RWPE1 (cell line): ENCODE results near the gene CDNF.

ENCODE experiments used
- CTCF ChIA-PET: fragments of 350-600 bp; sonication (Branson Sonifier 250); formaldehyde crosslinking; extraction: SDS; loops from one replicate; lab custom pipeline; 2021; lab: Yijun Ruan, JAX
- POLR2A ChIA-PET: fragments of 400-600 bp; formaldehyde crosslinking; extraction: SDS; loops from one replicate; lab custom pipeline; 2020; ENCODE audit warnings: antibody characterized with exemption; ENCODE audit not compliant: low non-redundant PET; lab: Yijun Ruan, JAX
- DNase-seq: peaks from one replicate; pipeline ENCODE4 v3.0.0; 2012; ENCODE audit warnings: low spot score
- H3K27ac ChIP-seq: fragments of 450-650 bp; 2 replicates; pipeline ENCODE4 v1.5.1; 2017
- TF ChIP-seq, protein P1 (sequence below): fragments of 450-650 bp; conservative IDR thresholded peaks from 2 replicates; pipeline ENCODE4 v1.5.1; 2017; ENCODE audit warnings: low read depth, mild to moderate bottlenecking

CDNF gene

DNA sequence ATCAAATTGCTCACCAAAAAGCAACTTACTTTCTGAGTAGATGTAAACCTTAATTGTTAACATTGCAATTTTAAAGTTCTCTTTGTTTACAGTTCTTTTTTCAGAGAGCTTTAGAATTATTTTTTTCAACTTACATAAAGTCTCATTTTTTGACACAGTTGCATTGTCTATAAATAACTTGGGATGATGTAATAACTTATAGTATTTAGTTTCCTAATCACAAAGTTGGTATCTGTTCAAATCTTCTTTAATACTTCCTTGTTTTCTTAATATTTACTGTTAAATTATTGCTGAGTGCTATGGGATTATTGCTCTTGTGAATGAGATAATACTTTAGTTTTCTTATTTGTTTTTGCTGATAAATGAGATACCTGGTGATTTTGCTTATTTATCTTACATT lies 21.9 kb upstream of the CDNF start:
- POLR2A ChIA-PET = no interaction called here
- no peak for DNase-seq
- H3K27ac ChIP-seq = no peak overlapping the region
- CTCF ChIA-PET = interaction anchor here (0.6 kb wide), 1 partner anchor 1378 kb away, joined by 3 read pairs; no protein-coding TSS in a partner anchor
- TF ChIP-seq, protein P1, sequence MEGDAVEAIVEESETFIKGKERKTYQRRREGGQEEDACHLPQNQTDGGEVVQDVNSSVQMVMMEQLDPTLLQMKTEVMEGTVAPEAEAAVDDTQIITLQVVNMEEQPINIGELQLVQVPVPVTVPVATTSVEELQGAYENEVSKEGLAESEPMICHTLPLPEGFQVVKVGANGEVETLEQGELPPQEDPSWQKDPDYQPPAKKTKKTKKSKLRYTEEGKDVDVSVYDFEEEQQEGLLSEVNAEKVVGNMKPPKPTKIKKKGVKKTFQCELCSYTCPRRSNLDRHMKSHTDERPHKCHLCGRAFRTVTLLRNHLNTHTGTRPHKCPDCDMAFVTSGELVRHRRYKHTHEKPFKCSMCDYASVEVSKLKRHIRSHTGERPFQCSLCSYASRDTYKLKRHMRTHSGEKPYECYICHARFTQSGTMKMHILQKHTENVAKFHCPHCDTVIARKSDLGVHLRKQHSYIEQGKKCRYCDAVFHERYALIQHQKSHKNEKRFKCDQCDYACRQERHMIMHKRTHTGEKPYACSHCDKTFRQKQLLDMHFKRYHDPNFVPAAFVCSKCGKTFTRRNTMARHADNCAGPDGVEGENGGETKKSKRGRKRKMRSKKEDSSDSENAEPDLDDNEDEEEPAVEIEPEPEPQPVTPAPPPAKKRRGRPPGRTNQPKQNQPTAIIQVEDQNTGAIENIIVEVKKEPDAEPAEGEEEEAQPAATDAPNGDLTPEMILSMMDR = no peak

DNA sequence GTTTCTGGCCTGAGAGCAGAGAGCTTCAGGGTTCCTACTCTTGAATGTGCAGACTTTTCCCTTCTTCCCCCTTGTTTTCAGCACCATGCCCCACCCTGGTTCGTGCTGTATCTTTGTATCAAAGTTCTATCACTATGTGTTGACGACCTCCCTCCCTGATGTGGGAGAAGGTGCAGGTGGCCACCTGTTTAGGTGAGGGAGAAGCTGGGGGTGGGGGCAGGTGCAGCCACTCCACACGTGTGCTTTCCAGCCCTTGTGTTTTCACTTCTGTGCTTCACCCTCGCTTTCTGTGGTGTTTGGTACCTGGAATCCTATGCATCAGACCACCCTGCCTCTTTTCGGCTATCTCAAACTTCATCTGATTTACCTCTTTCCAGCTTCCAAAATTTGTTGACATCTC lies 21.2 kb upstream of the CDNF start:
- ChIA-PET CTCF (no interaction called here), POLR2A (interaction anchor here (0.6 kb wide), 1 partner anchor 9 kb away, joined by 4 read pairs; no protein-coding TSS in a partner anchor)
- TF ChIP-seq, protein P1 = no peak
- no peak overlapping the region for H3K27ac ChIP-seq
- no peak for DNase-seq

DNA sequence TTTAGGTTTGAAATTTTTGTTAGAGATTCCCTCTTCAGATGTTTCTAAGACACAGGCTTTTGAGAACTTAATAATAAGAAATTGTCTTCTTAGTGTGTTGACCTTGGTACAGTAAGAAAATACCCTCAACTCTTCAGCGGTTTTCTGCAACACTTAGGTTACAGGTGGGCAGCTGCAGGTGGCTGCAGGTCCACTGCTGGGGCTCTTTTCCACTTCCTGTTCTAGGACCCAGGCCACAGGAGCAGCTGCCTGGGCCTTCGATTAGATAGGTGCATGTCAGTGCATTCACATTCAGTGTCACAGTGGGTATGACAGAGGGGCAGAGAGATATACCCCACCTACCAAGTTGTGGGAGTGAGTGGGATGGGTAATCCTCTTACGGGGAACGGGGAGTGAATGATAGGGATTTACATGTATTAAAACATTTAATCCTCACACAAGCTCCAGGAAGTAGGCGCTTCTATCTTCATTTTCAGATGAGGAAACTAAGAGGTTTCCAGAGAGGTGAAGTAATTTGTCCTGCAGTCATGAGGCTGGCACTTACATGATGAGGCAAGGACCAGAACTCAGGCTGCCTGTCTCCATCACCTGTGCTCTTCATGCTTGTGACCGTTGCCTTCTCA lies 20.6 kb upstream of the CDNF start:
- H3K27ac ChIP-seq = no peak overlapping the region
- POLR2A ChIA-PET = interaction anchor here (0.6 kb wide), 1 partner anchor 9 kb away, joined by 4 read pairs; no protein-coding TSS in a partner anchor
- TF ChIP-seq, protein P1 = no peak
- CTCF ChIA-PET = interaction anchor here (0.7 kb wide), 1 partner anchor 49 kb away, joined by 3 read pairs; no protein-coding TSS in a partner anchor
- DNase-seq = no peak

DNA sequence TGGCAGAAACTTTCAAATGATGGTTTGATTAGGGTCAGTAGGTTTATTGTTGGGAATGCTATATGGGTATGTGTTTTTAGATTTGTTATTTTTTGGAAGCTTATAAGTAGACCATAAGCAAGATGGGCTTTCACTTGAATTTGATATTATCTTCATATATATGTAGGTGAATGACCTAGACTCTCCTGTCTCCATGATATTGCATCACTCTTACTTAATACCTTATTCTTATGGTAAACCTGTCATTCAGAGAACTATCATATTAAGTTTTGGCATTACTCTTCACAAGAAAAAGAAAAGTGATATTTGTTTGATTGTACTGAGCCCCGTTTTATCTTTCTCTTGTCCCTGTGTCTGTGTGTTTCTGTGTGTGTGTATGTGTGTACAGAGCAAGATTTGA lies 17.6 kb upstream of the CDNF start:
- TF ChIP-seq, protein P1 = no peak
- POLR2A ChIA-PET = no interaction called here
- CTCF ChIA-PET = no interaction called here
- H3K27ac ChIP-seq = no peak overlapping the region
- no peak for DNase-seq

DNA sequence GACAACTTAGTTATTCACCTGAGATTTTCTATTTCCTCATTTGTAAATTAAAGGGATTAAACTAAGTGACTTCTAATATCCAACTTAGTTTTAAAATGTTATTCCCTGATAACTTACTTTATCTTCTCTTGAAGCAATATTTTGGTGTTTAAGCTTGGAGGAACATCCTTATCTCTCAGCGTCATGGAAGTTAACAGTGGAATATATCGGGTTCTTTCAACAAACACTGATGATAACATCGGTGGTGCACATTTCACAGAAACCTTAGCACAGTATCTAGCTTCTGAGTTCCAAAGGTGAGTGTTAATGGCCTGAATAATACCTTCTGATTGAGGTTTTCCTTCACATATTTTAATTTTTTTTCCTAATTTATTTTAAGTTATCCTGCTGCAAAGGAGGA lies 14.4 kb upstream of the CDNF start:
- H3K27ac ChIP-seq = no peak overlapping the region
- TF ChIP-seq, protein P1 = no peak
- CTCF ChIA-PET = no interaction called here
- POLR2A ChIA-PET = no interaction called here
- no peak for DNase-seq

DNA sequence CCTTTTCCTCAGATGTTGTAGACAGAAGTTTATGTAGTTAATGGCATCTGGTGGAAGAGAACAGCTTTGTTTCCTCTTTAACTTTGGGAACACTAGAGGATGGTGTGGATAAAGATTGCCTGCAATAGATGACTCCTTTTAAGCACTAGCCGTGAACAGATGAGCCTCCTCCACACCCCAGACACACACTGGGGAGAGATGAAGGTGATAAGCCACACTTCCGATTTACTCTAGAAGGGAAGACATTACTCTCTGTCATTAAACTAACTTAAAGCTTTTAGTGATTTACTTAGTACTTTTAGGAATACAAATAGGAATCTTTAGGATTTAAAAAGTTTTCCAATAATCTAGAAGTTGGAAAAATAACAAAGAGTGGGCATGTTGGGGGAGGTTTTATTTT lies 7.1 kb upstream of the CDNF start:
- TF ChIP-seq, protein P1 = no peak
- DNase-seq = no peak
- H3K27ac ChIP-seq = no peak overlapping the region
- ChIA-PET POLR2A (no interaction called here), CTCF (interaction anchor here (0.7 kb wide), 1 partner anchor 270 kb away, joined by 6 read pairs; no protein-coding TSS in a partner anchor)
